Breast epithelium (tissue), 4 donors: Measurements from ENCODE around the gene PITRM1. TPM values are rescaled to one million over a fixed set of nuclear protein-coding genes. Genes with fewer than 3 reads are reported as not detected.

Experiments used
- DNase-seq, 2 donors: peaks; one replicate each; pipeline ENCODE4 v3.0.0-alpha.2; 2019; ENCODE audit warnings: low spot score in 2 of 2
- H3K27ac ChIP-seq, 2 donors: fragments of 200-600 bp; sonication (generic) in 1 of 2; one replicate each; pipeline ENCODE4 v1.5.1; 2016 to 2019; ENCODE audit warnings: mild to moderate bottlenecking in 1 of 2
- H3K27me3 ChIP-seq, 2 donors: fragments of 200-600 bp; sonication (generic) in 1 of 2; one replicate each; pipeline versions ENCODE4 v1.5.1 to v1.6.0; 2017 to 2019; ENCODE audit warnings: control low read depth in 1 of 2, mild to moderate bottlenecking in 1 of 2
- H3K36me3 ChIP-seq: fragments of 200-600 bp; one replicate; pipeline ENCODE4 v1.5.1; 2019
- H3K4me1 ChIP-seq, 2 donors: fragments of 200-600 bp; sonication (generic); one replicate each; pipeline ENCODE4 v1.5.1; 2016 to 2019; ENCODE audit warnings: control low read depth in 1 of 2
- H3K4me3 ChIP-seq, 3 donors: fragments of 200-600 bp; sonication (generic); 1 replicate in 2 of 3; 2 replicates in 1 of 3; pipeline ENCODE4 v1.5.1; 2016 to 2019; ENCODE audit warnings: mild to moderate bottlenecking in 3 of 3, moderate library complexity in 2 of 3
- H3K9me3 ChIP-seq, 2 donors: fragments of 200-600 bp; sonication (generic) in 1 of 2; one replicate each; pipeline ENCODE4 v1.5.1; 2016 to 2019; ENCODE audit warnings: control low read depth in 1 of 2
- CTCF ChIP-seq, 3 donors: fragments of 450-650 bp; IDR thresholded peaks; one replicate each; pipeline ENCODE4 v1.5.1; 2016 to 2017; ENCODE audit warnings: antibody characterized with exemption in 3 of 3, mild to moderate bottlenecking in 3 of 3, moderate library complexity in 3 of 3
- POLR2A ChIP-seq: fragments of 450-650 bp; IDR thresholded peaks from one replicate; pipeline ENCODE4 v1.6.1; 2016; ENCODE audit warnings: antibody characterized with exemption, mild to moderate bottlenecking, moderate library complexity
- POLR2AphosphoS5 ChIP-seq, 3 donors: sonication (generic); formaldehyde crosslinking; IDR thresholded peaks; one replicate each; pipeline ENCODE4 v1.6.1; 2017; ENCODE audit warnings: antibody characterized with exemption in 3 of 3
- intact Hi-C: fragments of 100-400 bp; cut with DNase I; formaldehyde crosslinking; loops from one replicate; pipeline ENCODE4 v1.15.1; 2023; ENCODE audit warnings: low total_unique reads
- total RNA-seq, 3 donors: library from RNA; depleted of rRNA; stranded (reverse); fragments of >200 nt; gene quantifications; one replicate each; pipeline ENCODE4 v1.1.0, GENCODE V29; 2016

Gene PITRM1
- total RNA-seq, 3 donors from 2014 or later = 64.9 to 76.0 (median 75.8) TPM

- Histone ChIP-seq H3K27me3 (no peaks in the 10 kb centered on the region), H3K4me3 (no peak overlapping the region), H3K27ac (no peak overlapping the region), H3K36me3 (no peaks in the 10 kb centered on the region), H3K4me1 (peaks cover 0 to under 1% of the 10 kb centered on the region in 2 donors), H3K9me3 (no peaks in the 10 kb centered on the region)
- intact Hi-C loops = no loop called here
- DNase-seq = no peak
- no peak for TF ChIP-seq POLR2AphosphoS5 (IDR thresholded peaks at IDR 0.05)
- no peak for TF ChIP-seq POLR2A
- no peak for TF ChIP-seq CTCF (IDR thresholded peaks at IDR 0.05)
These were observed 40.3 kb downstream of the PITRM1 start for GRCh38 chr10:3132036-3133025.

GRCh38 chr10:3131098-3131497 lies 41.5 kb downstream of the PITRM1 start:
- no peaks in the 10 kb centered on the region for H3K36me3 ChIP-seq
- H3K9me3 ChIP-seq = no peaks in the 10 kb centered on the region
- DNase-seq = no peak
- H3K4me1 ChIP-seq = peaks cover 0 to 9% of the 10 kb centered on the region in 2 donors
- no peaks in the 10 kb centered on the region for H3K27me3 ChIP-seq
- peak overlapping the region in 1 of 2 donors; percentile 32 for H3K27ac ChIP-seq
- no peak for TF ChIP-seq POLR2AphosphoS5 (IDR thresholded peaks at IDR 0.05)
- no peak for TF ChIP-seq POLR2A
- TF ChIP-seq CTCF (IDR thresholded peaks at IDR 0.05) = no peak
- intact Hi-C loops = no loop called here
- H3K4me3 ChIP-seq = no peak overlapping the region

- no peaks in the 10 kb centered on the region for H3K36me3 ChIP-seq
- peaks cover 0 to 9% of the 10 kb centered on the region in 2 donors for H3K4me1 ChIP-seq
- DNase-seq = no peak
- no peaks in the 10 kb centered on the region for H3K27me3 ChIP-seq
- H3K4me3 ChIP-seq = no peak overlapping the region
- TF ChIP-seq POLR2A (no peak), POLR2AphosphoS5 (IDR thresholded peaks at IDR 0.05) (no peak), CTCF (IDR thresholded peaks at IDR 0.05) (no peak)
- no peak overlapping the region for H3K27ac ChIP-seq
- no peaks in the 10 kb centered on the region for H3K9me3 ChIP-seq
- intact Hi-C loops = no loop called here
These were observed 42.8 kb downstream of the PITRM1 start for GRCh38 chr10:3129581-3130340.

GRCh38 chr10:3128379-3129130 lies 44.0 kb downstream of the PITRM1 start:
- intact Hi-C loops = no loop called here
- Histone ChIP-seq H3K27ac (no peak overlapping the region), H3K27me3 (no peaks in the 10 kb centered on the region), H3K9me3 (no peaks in the 10 kb centered on the region), H3K4me1 (peaks cover 0 to 9% of the 10 kb centered on the region in 2 donors), H3K4me3 (no peak overlapping the region), H3K36me3 (no peaks in the 10 kb centered on the region)
- TF ChIP-seq CTCF (IDR thresholded peaks at IDR 0.05) = no peak
- no peak for TF ChIP-seq POLR2A
- TF ChIP-seq POLR2AphosphoS5 (IDR thresholded peaks at IDR 0.05) = no peak
- DNase-seq = no peak
